GM19328 (cell line): ENCODE results near the gene RYR2.
"Not testable (repeated sequence)": the region's sequence is repeated elsewhere in the genome, so short reads cannot be mapped to it uniquely, and the experiment has no call there.

Source experiments
- ATAC-seq: cut with Tn5 transposase; IDR thresholded peaks from one replicate; pipeline ENCODE4 v1.9.1; 2021; ENCODE audit warnings: mild to moderate bottlenecking, moderate library complexity; ENCODE audit not compliant: unreplicated experiment

RYR2 gene

DNA sequence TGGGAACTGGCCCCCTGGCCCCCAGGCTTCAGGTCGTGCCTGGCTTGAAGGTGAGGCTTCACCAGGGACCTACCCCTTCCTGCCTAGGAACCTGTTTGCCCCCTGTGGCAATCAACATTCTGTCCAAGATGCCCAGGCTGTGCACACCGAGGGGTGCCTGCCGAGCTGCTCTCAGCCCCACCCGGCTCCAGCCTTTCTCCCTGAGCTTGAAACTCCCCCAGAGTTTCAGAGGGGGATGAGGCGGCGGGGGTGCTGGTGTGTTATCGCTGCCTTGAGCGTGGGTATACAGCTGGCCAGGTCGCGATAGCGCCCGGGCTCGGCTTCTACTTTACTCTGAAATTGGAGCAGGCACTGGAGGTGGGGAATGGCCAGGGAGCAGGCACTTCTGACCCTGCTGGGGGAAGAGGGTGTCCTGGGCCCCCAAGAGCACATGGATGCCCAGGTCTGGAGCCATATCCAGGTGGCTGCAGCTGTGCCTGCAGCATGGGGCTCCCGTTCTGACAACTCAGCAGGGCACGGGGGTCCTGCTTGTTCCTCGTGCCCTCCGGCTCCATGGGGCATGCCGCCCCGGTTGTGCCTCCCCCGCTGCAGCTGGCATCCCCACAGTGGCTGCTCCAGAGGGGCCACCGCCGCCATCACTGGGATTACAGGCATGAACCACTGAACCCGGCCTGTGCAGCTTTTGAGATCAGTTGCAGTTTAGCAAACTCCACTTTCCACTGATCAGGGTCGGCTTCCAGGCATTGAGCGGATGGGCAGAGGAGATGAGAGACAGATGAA is 29.8 kb downstream of the RYR2 start:
- ATAC-seq: no peak

DNA sequence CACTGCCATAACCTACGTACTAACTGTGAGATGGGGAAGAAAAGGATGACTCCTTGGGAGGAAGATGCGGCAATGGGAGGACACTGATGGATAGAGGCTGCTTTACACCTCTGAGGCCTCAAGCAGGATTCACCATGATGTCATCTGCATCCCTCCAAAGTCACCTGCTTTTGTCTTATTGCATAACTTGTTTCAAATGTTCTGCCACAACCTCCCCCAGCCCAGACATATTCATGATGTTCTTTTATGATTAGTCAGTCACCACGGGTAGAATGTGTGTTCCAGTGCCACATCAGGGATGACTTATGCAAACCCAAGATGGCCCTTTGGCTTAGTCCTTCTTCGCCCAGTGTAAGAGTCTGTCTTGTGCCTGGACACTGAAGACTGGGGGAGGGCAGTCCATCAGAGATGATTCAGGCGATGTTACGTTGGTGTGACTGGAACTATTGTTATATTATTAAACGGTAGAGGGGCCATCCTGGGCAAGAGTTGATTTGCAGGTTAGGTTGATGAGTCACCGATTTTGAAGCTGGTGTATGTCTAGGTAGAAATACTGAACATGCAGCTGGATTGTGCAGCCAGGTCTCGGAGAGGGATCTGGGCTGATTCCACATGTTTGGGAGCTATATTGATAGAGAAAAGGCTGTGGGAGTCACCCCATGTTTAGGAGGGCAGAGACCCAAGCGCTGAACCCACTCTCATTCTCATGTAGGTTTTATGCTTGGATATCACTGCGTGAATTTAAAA is 32.6 kb downstream of the RYR2 start:
- ATAC-seq: no peak

DNA sequence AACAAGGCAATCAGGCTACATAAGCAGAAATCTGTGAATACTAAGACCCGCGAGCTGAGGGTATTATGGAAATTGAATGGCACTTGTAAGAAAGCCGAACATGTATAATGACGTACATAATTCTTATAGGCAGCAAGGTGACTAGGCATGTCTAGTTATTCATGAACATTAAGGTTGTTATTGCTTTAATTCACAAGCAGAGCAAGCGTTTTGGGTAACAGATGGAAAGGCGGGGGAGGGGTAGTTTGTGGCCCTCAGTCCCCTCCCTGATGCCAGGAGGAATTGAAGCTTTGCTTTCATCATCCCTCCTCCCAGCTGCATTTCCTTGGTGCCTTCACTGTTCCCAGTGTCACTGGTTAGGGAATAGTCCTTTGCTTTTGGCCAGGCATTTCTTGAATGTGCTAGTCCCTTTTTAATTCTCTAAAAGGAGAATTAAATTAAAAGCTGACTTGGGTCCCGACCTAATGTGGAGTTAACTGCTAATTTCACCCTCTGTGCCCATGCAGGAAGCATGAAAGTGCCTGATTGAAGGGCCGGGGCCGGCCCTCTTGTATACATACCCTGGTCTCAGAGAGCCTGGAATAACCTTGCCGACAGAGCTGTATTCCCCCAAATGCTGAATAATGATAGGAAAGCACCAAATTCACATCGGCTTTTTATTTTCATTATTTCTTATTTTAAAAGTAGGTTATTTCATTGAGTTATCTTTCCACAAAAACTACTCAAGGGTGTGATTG is 42.5 kb downstream of the RYR2 start:
- no peak for ATAC-seq

DNA sequence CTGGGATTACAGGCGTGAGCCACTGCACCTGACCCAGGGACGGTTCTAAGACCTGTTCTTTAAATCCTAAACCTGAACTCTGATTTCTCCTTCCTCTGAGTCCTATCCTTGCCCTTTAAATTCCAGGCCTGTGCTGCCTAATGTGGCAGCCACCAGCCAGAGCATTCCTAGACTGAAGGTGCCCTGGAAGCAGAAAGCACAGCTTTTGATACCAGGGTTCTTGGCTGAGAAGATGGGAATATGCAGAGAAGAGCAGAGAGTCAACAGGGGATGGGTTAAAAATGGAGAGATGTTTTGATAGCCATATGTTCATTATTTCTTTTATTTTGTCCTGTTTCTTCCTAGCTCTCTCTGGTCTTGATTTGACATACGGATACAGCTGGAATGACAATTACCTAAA is 49.7 kb downstream of the RYR2 start:
- no peak for ATAC-seq

DNA sequence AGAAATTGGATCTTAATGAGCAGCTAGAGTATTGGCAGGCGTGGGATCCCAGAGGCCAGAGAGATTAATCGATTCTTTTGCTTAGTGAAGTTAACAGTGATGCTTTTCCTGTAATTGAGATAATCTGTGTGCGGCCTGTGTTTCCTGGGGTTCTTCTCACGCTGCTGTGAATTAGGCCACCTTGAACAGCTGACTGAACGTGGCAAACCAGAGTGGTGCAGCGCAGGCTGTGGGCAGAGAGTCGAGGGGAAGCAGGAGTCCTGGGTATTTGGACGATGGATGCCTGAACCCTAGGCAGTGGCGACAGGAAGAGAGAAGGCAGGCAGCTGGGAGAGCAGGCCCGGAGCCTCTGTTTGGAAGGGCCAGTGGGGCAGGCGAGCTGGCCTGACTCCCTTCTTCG is 51.7 kb downstream of the RYR2 start:
- no peak for ATAC-seq

DNA sequence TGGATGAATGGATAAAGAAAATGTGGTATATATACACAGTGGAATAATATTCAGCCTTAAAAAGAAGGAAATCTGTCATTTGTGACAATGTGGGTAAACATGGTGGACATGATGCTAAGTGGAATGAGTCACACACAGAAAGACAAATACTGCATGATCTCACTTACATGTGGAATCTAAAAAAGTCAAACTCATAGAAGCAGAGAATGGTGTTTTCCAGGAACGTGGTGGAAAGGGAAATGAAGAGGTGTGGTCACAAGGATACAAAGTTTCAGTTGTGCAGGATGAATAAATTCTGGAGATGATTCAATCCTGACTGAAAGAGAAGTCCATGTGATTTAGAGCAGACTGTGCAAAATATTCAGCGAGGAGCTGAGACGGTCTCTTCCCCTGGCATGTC is 56.6 kb downstream of the RYR2 start:
- ATAC-seq: no peak

DNA sequence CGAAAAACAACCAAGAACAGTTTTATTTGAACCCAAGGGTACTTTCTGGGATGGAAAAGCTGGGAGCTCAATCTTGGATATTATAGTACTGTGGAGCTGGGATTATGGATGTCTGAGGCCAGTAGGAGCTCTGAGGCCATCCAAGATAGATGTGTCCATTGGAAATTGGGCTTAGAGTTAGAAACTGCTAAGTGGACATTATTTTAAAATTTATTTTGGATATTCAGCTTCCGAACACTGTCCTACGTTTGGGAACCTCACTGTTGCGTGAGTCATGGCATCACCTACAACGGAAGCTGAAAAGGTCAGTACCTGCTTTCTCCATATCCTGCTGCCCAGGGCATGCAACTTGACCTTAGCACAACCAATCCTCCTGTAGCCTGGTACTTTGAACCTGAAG is 61.0 kb downstream of the RYR2 start:
- no peak for ATAC-seq

DNA sequence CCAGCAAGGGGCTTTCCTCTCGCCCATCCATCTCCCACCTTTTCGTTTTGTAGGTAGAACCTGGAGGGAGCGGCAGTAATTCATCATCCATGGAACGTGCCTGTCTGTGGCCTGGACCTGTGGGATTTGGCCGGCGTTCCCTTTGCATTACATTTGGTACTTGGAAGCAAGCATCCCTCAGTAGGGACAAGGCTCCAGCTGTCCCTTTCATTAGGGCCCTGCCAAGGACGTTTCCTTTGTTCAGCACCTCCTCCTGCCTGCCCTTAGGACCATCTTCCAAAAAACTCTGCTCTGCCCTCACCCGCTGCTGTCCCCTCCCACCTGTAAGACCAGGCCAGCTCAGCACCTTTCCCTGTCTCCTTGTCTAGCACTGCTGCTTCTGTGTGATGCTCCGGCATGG is 62.1 kb downstream of the RYR2 start:
- ATAC-seq: no peak

DNA sequence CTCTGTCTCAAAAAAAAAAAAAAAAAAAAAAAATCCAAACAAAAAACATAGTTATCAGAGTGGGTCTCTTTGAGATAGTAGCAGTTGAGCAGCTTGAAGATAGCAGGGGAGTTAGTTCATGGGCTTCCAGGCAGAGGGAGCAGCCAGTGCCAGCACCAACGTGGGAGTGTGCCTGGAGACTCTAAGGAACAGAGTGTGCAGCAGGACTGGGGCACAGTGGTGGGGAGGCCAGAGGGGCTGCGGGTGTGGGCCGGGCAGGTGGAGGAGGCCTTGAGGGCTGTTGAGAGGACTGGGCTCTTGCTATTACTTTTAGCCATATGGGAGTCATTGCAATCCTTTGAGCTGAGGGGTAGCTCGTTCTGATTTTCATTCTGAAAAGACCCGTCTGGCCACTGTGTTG is 63.8 kb downstream of the RYR2 start:
- ATAC-seq: no peak

DNA sequence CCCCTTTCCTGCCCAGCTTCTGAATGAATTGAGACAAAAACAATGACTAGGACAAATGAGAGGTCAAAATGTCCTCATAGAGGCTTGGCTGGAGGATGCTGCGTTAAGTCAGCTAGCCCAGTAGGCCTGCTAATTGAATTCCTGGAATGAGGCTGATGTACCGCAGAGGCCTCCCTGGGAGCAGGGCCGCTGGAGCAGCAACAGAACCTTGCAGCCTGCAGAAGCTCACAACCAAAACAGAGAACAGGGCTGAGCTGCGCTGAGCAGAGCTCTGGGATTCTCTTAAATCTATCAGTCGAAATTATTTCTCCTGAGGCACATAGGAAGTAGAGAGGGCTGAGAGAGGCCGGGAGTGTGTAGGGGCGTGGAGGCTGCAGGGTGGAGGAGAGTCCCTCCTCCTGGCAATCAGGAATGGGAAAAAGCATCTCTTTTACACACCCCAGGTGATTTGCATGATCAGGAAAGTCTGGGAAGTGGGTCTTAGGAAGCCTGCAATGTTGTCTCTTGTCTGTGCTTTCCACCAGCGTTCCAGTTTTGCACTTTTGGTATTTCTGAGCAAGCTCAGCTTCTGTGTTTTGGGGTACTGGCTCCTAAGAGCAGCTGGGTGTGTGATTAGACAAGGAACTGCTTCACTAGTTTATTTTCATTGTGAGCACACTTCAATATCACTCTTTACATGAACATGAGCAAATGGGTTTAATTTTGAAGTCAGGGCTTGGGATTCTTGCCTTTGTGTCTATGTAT is 66.5 kb downstream of the RYR2 start:
- no peak for ATAC-seq

DNA sequence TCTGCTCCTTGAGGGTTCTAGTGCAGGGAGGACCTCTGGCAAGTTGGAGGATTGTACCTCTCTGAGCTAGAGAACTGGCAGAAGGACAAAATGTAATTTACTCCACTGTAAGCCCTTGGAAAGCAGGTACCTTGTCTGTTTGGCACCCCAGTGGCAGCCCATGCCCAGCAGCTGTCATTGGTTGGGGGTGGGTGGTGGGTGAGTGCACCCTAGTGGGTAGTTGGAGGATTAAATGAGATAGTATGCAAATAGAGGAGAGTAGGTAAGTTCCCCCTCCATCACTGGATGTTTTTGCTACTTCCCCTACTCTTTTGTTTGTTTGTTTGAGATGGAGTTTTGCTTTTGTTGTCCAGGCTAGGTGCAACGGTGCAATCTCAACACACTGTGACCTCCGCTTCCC is 69.8 kb downstream of the RYR2 start:
- no peak for ATAC-seq

DNA sequence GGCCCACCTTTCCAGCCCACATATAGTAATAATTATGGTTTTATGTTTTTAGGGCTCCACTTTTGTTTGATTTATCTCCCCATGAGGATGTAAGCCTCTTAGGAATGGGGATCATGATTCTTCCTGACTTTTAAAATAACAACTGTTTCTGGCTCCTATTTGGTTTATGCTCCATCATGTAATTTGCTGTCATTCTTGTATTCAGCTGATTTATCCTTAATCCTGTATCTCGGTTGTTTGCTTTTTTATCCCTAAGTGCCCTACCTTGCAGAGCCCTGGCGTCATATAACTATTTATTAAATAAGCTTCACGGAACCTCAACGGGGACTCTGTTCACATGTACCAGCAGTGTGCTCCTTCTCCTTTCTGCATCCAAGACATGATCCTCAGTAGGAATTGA is 70.7 kb downstream of the RYR2 start:
- no peak for ATAC-seq

DNA sequence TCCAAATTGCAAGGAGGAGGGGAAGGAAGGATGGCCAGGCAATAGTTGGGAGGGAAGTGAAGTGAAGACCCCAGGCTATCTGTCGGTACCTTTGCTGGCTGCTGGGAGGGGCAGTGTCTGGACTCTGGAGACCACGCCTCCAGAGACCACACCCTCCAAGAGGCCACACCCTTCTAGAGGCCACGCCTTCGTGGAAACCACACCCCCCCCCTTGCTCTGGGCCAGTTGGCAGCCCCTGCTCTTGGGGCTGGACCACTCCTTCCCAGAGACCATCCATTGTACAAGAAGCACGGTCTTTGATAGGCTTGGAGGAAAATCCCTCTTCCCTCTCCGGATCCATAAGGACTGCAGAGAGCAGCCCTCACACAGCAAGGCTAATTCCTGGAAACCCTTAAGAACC is 73.1 kb downstream of the RYR2 start:
- no peak for ATAC-seq

DNA sequence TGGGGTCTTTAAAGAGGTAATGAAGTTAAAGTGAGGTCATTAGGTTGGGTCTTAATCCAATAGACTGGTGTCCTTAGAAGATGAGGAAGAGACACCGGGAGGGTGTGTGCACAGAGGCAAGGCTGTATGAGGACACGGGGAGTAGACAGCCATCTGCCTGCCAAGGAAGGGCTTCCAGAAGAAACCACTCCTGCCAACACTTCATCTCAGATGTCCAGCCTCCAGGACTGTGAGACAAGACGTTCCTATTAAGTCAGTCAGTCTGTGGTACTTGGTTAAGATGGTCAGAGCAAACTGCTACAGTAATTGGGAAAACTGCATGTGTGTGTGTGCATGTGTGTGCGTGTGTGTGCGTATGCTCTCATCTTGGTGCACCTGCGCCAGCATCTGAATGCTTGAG is 77.1 kb downstream of the RYR2 start:
- ATAC-seq: no peak

DNA sequence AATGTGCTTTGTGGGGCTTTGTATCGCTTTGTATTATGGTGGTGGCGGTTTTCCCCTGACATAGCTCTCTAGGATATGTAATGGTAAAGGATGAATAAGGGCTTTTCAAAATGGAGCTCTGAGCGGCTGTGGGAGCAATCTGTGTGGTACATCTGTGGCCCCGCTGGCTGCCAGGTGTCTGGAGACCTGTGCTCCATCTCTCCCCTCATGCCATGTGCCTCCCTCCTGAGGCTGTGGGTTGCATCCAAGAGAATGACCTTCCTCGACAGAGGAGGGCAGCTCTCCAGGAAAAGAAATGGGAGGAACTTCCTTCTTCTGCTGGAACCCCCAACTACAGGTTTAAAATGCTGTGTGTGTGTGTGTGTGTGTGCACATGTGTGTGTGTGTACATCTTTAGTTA is 78.7 kb downstream of the RYR2 start:
- no peak for ATAC-seq

DNA sequence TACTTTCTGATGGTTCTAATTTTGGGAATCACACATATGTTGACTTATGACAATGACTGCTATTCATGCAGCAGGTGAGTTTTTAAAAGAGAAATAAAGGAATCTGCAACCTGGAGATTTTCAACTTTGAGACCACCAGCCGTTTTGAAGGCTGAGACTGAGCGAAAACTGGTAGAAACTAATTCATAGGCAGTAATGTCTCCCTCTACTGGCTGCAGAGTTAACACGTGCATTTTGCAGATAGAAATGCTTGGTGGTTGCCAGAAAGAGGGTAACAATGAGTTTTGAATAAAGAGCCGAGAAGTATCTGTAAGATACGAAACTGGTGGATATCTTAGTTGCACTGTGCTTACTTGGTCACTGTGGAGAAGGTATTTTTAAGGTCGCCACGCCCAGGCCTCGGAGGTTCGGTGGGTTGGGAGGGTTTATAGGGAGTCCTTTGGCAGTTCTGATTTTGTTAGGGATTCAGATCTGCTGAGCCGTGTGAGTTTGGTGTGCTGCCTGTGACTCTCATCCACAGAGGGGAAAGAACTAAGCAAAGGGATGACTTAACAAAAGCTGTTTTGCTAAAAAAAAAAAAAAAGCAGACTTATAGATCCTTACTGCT is 83.0 kb downstream of the RYR2 start:
- no peak for ATAC-seq

DNA sequence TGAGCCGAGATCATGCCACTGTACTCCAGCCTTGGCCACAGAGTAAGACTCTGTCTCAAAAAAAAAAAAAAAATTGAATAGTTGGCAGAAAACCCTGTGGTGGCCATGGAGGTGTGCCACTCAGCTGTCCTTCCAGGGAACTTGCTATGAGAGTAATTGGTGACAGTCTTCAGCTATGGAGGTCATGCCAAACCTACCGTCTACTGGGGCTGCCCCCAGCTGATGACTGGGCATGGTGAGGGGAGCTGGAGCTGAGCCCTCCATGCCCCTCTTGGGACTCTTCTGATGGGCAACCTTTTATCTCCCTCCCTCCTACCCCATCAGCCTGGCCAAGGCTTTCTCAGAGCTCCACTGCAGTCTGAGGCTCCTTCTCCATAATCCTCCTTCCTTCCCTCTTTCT is 84.2 kb downstream of the RYR2 start:
- ATAC-seq: no peak

DNA sequence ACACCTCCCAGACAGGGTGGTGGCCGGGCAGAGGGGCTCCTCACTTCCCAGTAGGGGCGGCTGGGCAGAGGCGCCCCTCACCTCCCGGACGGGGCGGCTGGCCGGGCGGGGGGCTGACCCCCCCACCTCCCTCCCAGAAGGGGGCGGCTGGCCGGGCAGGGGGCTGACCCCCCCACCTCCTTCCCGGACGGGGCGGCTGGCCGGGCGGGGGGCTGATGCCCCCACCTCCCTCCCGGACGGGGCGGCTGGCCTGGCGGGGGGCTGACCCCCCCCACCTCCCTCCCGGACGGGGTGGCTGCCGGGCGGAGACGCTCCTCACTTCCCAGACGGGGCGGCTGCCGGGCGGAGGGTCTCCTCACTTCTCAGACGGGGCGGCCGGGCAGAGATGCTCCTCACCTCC is 85.3 kb downstream of the RYR2 start:
- ATAC-seq: not testable (repeated sequence)

DNA sequence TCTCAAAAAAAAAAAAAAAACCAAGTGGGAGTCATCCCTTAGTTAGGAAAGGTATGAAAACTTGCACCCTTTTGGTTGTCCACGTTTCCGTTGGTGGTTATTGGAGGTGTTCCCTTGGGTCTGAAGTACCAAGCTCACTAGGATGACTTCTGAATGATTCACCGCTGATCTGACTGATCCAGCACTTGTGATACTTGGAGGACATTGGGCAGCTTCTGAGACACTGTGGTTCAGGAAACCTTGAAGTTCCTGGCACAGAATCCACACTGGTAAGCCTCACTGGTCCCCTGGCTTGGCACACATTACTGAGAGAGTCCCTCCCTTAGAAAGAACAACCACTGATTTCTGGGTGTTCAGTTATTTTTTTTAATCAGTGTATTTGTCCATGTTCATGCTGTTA is 91.9 kb downstream of the RYR2 start:
- ATAC-seq: no peak

DNA sequence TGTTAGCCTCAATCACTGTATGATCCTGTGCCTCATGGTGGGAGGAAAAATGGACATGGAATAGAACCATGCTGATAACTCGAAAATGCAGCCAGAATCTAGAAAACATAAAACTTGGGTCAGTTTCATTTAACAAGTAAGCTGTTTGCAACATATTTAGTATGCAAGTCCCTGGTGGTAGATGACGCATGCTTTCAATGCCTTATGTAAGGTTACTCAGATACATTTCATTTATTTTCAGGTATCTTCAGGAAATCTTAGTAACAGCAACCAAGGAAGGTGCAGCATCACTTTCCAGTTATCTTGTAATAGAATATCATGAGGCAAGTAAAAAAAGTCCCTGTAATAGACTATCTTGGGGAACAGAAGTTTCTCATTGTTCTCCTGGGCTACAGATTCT is 92.9 kb downstream of the RYR2 start:
- no peak for ATAC-seq

DNA sequence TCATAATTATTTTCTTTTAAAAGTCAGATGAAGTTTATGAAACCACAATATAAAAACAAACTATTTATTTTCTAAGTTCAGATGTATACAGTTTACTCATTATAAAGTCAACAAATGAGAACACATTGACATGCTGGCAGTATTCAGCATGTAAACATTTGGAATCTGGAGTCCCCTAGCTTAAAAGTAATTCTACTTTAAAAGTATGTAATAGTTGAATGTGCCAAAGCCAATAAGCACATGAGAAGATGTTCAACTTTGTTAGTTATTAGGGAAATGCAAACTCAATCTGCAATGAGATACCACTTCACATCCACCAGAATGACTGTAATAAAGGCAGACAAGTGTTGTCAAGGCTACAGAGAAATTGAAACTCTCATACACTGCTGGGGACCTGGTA is 96.6 kb downstream of the RYR2 start:
- no peak for ATAC-seq
